Measurements from ENCODE around the gene DARS1.

DNA sequence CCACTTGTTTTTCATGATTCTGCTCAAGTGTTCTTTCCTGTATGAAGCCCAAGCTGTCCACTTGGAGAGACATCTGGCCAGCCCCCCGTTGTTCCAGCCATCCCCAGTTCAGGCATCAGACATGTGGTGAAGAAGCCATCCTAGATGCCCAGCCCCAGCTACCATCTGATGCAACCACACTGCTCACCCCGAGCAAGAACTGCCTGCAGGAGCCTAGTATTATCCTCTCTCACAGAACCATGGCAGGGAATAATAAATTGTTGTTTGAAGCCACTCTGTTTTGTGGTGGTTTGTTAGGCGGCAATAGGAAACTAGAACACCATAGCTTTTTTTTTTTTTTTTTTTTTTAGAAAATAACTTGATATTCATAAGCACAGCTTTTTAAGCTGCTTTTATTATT is 19.5 kb upstream of the DARS1 start:
- TF ChIP-seq, protein P1, sequence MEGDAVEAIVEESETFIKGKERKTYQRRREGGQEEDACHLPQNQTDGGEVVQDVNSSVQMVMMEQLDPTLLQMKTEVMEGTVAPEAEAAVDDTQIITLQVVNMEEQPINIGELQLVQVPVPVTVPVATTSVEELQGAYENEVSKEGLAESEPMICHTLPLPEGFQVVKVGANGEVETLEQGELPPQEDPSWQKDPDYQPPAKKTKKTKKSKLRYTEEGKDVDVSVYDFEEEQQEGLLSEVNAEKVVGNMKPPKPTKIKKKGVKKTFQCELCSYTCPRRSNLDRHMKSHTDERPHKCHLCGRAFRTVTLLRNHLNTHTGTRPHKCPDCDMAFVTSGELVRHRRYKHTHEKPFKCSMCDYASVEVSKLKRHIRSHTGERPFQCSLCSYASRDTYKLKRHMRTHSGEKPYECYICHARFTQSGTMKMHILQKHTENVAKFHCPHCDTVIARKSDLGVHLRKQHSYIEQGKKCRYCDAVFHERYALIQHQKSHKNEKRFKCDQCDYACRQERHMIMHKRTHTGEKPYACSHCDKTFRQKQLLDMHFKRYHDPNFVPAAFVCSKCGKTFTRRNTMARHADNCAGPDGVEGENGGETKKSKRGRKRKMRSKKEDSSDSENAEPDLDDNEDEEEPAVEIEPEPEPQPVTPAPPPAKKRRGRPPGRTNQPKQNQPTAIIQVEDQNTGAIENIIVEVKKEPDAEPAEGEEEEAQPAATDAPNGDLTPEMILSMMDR (IDR thresholded peaks at IDR 0.05; ENCODE audit: borderline replicate concordance, extremely low read depth, low read length, poor library complexity, severe bottlenecking), result no peak
- TF ChIP-seq EZH2 (IDR thresholded peaks at IDR 0.05; ENCODE audit: borderline replicate concordance, low read depth, low read length, severe bottlenecking), result no peak

Measured in DND-41 (cell line).